G401.6 (cell line): ENCODE measurements around the gene CCDC190.
"Not testable (repeated sequence)": the region's sequence is repeated elsewhere in the genome, so short reads cannot be mapped to it uniquely, and the experiment has no call there.

Experiments
- FAIRE-seq: peaks from 2 replicates; lab custom pipeline; 2012; peaks lifted over from hg19 to GRCh38; lab: Jason Lieb, UNC

Gene CCDC190

DNA sequence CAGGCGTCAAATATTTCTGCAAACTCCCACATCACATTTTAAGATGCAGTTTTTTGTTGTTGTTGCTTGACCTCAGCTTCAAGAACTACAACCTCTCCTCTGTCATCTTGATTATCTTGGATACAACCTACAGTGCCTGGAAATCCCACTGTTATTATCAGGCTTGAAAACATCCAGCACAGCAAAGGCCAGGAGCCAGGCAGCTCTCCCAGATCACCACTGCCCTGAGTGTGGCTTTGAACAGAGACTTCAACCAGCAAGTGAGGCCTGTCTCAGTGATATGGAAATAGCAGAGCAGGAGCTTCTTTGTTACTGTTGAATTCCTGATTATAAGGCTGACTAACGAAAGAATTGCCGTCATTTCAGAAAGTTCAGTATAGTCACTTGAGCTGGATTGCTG is 28.5 kb downstream of the CCDC190 start:
- FAIRE-seq, result no peak

- FAIRE-seq, result no peak
Measured at GRCh38 chr1:162829268-162829667, 31.7 kb downstream of the CCDC190 start.

GRCh38 chr1:162823771-162824525 is 37.0 kb downstream of the CCDC190 start:
- no peak for FAIRE-seq

- FAIRE-seq, result no peak
Measured at GRCh38 chr1:162823231-162823630, 37.7 kb downstream of the CCDC190 start.

DNA sequence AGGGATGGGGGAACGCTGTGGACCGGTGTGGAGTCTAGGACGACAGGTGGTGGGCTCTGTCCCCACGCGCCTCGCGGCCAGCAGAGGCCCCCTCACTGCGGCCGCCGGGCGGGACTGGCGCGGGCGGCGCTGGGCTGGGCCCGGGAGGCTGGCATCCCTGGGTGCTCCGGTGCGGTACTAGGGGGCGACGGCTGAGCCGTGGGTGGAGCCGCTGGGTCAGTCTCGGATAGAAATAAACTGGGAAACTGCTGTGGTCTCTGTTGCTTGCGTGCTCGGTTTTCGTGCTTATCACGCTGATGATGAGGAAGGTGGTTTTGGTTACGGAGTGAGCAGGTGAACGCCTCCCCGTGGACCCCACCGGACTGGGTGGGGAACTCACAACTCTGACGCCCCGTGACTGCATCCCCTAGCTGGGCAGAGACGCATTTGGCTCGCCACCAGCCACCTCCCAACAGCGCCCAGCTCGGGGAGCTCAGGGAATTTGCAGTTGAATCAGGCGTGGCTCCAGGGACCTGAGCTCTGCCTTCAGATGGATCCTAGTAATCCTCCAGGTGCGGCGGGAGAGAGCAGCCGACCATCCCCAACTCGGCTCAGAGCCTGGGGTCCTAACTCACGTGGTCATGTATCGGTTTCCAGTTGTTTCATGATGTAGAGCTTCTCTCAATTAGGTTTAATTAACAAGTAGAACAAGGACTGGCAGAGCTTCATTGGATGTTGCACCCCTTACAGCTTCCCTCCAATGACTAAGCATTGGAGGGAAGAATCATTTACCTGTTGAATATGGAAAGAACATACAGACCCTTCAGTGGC is 38.4 kb downstream of the CCDC190 start:
- FAIRE-seq, result no peak

GRCh38 chr1:162818666-162819065 is 42.3 kb downstream of the CCDC190 start:
- not testable (repeated sequence) for FAIRE-seq

- not testable (repeated sequence) for FAIRE-seq
Measured at GRCh38 chr1:162818136-162818535, 42.8 kb downstream of the CCDC190 start.

DNA sequence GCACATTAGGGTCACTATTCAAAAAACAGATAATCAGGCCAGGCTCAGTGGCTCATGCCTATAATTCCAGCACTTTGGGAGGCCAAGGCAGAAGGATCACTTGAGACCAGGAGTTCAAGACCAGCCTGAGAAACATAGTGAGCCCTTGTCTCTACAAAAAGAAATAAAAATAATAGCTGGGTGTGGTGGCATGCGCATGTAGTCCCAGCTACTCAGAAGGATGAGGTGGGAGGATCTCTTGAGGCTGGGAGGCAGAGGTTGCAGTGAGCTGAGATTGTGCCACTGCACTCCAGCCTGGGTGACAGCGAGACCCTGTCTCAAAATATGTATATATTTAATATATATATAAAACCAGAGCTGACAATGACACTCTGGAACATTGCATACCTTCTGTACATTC is 48.6 kb downstream of the CCDC190 start:
- FAIRE-seq, result not testable (repeated sequence)

GRCh38 chr1:162807503-162807902 is 53.5 kb downstream of the CCDC190 start:
- FAIRE-seq, result not testable (repeated sequence)
